T-helper 22 cell (primary cell): ENCODE results near the gene GP1BB.
"Not testable (repeated sequence)": the region's sequence is repeated elsewhere in the genome, so short reads cannot be mapped to it uniquely, and the experiment has no call there.

Experiments
- DNase-seq: peaks from one replicate; pipeline ENCODE4 v3.0.0-alpha.2; 2020; ENCODE audit warnings: low read depth

Gene GP1BB

GRCh38 chr22:19693981-19694670 lies 29.2 kb upstream of the GP1BB start:
- no peak for DNase-seq

DNA sequence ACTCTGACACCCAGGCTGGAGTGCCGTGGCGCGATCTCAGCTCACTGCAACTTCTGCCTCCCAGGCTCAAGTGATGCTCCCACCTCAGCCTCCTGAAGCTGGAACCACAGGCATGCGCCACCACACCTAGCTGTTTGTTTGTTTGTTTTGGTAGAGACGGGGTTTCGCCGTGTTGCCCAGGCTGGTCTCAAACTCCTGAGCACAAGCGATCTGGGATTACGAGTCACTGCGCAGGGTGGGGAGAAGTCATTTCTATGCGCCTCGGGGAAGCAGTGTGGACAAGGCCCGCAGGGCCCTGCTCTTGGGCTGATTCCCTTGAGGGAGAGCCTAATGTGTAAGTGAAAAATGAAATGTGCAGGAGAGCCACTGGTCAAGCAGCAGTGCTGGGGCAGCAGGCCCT lies 28.6 kb upstream of the GP1BB start:
- DNase-seq = no peak

GRCh38 chr22:19696504-19697276 lies 26.6 kb upstream of the GP1BB start:
- no peak for DNase-seq

DNA sequence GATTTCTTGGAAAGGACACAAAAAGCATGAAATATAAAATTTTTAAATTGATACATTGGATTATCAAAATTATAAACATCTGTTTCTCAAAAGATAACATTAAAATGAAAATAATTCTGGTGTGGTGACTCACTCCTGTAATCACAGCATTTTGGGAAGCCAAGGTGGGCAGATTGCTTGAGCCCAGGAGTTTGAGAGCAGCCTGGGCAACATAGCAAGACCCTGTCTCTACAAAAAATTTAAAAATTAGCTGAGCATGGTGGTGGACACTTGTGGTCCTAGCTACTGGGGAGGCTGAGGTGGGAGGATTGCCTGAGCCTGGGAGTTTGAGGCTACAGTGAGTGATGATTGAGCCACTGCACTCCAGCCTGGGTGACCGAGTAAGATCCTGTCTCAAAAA lies 25.5 kb upstream of the GP1BB start:
- DNase-seq = not testable (repeated sequence)

GRCh38 chr22:19700790-19701419 lies 22.4 kb upstream of the GP1BB start:
- DNase-seq = no peak

DNA sequence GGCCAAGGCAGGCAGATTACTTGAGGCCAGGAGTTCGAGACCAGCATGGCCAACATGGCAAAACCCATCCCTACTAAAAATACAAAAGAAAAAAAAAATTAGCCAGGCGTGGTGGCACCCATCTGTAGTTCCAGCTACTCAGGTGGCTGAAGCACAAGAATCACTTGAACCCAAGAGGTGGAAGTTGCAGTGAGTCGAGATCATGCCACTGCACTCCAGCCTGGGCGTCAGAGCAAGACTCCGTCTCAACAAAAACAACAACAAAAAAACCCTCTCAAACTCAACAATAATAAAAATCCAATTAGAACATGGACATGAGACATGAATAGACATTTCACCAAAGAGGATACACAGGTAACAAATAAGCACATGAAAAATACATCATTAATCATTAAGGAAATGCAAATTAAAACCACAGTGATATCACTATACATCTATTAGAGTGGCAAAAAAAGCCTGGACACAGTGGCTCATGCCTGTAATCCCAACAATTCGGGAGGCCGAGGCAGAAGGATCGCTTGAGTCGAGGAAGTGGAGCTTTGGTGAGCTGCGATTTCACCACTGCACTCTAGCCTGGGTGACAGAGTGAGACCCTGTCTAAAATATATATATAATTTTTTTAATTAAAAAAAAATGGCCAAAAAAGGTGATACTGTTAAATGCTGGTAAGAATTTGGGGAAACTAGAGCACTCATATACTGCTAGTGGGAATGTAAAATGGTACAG lies 21.8 kb upstream of the GP1BB start:
- no peak for DNase-seq

GRCh38 chr22:19703869-19704268 lies 19.5 kb upstream of the GP1BB start:
- DNase-seq = no peak

DNA sequence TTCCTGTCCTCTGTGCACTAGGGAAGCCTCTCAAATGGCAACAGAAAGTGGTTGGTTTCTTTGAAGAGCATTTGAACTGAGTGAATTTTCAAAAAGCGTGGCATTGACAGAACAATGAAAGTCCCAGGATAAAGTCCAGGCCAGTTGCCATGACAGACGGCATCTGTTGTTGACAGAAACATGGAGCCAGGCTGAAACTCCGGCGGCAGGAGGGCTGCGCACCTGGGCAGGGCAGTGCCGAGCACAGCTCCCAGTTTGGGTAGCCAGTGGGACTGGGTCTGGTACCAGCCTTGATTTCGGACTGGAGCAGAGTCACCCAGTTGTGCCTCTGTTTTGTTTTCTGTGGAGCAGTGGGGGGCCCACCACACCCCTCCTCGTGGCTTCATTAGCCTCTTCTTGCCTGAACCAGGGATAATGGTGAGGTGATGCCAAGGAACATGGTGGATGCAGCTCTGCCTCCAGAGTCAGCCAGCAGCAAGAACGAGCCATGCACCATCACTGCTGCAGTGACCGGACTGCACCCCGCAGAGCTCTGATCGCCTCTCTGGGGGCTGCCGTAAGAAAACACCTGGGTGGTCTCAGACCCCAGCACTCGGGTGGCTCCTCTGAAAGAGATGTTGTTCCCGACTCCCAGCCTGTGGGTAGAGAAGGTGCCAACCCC lies 18.9 kb upstream of the GP1BB start:
- DNase-seq = no peak

- DNase-seq = no peak
Observed at GRCh38 chr22:19705181-19705934, 18.0 kb upstream of the GP1BB start.

GRCh38 chr22:19706661-19707151 lies 16.6 kb upstream of the GP1BB start:
- no peak for DNase-seq

DNA sequence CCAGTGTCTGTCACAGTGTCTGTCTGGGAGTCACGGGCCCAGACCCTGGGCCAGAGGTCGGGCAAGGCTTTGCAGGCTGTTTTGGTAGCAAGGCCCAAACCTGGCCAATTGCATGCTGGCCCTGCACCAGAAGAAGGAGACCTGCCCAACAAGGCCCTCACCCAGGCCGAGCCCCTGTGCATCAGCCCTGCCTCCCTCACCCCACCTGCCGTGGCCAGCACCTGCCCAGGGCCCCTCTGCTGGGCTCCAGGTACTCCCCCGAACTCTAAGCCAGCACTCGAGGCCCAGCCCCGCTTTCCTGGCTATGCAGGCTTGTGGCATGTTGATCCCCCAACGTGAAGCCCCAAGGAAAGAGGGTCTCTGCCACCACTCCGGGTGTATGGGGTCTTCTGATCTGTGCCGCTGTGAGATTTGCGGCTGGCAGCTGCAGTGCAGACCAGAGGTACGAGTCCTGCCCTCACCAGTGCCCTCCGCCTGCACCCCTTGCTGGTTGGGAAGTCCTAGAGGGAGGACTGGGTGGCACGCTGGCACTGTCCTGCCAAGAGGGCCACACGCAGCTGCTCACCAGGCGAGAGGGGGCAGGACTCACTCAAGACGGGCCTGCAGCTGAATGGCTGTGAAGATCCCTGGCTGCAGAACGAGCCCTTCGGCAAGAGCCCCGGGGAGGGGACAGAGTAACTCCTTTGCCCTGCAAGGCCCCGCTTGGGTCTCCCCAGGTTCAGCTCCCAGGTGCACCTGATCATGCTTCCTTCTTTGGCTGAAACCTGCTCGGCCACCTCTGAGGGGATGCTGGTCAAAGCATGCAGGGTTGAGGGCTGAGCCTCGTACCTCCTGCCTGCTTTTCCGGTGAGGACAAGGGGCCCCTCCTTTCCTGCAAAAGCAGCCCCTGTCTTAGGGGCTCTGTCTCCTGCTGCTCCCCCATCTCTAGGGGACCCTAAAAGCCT lies 15.7 kb upstream of the GP1BB start:
- DNase-seq = no peak

GRCh38 chr22:19708321-19709011 lies 14.9 kb upstream of the GP1BB start:
- DNase-seq = no peak

GRCh38 chr22:19709063-19709769 lies 14.1 kb upstream of the GP1BB start:
- no peak for DNase-seq

GRCh38 chr22:19710020-19710768 lies 13.1 kb upstream of the GP1BB start:
- no peak for DNase-seq

- no peak for DNase-seq
Observed at GRCh38 chr22:19710769-19711106, 12.6 kb upstream of the GP1BB start.

- no peak for DNase-seq
Observed at GRCh38 chr22:19713245-19713644, 10.1 kb upstream of the GP1BB start.

- no peak for DNase-seq
Observed at GRCh38 chr22:19713650-19714311, 9.6 kb upstream of the GP1BB start.
